Measurements from ENCODE around the gene CHRM5. TPM values are rescaled to one million over a fixed set of nuclear protein-coding genes. Genes with fewer than 3 reads are reported as not detected.

CHRM5 gene
- total RNA-seq, 1 donor, result not detected

- H3K27me3 ChIP-seq (ENCODE audit: insufficient read depth, low read length), result no peaks in the 10 kb centered on the region
- no peaks in the 10 kb centered on the region for H3K9me3 ChIP-seq (ENCODE audit: low read depth, low read length)
- no peak overlapping the region for H3K4me3 ChIP-seq (ENCODE audit: low read length)
- no peaks in the 10 kb centered on the region for H3K4me1 ChIP-seq (ENCODE audit: insufficient read depth, low read length)
Measured at GRCh38 chr15:34078900-34079299, 110.6 kb downstream of the CHRM5 start.

GRCh38 chr15:34079904-34080303, 111.6 kb downstream of the CHRM5 start:
- H3K4me3 ChIP-seq (ENCODE audit: low read length), result no peak overlapping the region
- no peaks in the 10 kb centered on the region for H3K27me3 ChIP-seq (ENCODE audit: insufficient read depth, low read length)
- no peaks in the 10 kb centered on the region for H3K9me3 ChIP-seq (ENCODE audit: low read depth, low read length)
- H3K4me1 ChIP-seq (ENCODE audit: insufficient read depth, low read length), result no peaks in the 10 kb centered on the region

- no peaks in the 10 kb centered on the region for H3K4me1 ChIP-seq (ENCODE audit: insufficient read depth, low read length)
- H3K9me3 ChIP-seq (ENCODE audit: low read depth, low read length), result no peaks in the 10 kb centered on the region
- H3K4me3 ChIP-seq (ENCODE audit: low read length), result no peak overlapping the region
- no peaks in the 10 kb centered on the region for H3K27me3 ChIP-seq (ENCODE audit: insufficient read depth, low read length)
Measured at GRCh38 chr15:34084086-34084485, 115.8 kb downstream of the CHRM5 start.

- H3K4me1 ChIP-seq (ENCODE audit: insufficient read depth, low read length), result no peaks in the 10 kb centered on the region
- no peaks in the 10 kb centered on the region for H3K27me3 ChIP-seq (ENCODE audit: insufficient read depth, low read length)
- H3K9me3 ChIP-seq (ENCODE audit: low read depth, low read length), result no peaks in the 10 kb centered on the region
- no peak overlapping the region for H3K4me3 ChIP-seq (ENCODE audit: low read length)
Measured at GRCh38 chr15:34085746-34086145, 117.4 kb downstream of the CHRM5 start.

- Histone ChIP-seq H3K4me3 (ENCODE audit: low read length) (no peak overlapping the region), H3K9me3 (ENCODE audit: low read depth, low read length) (no peaks in the 10 kb centered on the region), H3K27me3 (ENCODE audit: insufficient read depth, low read length) (no peaks in the 10 kb centered on the region), H3K4me1 (ENCODE audit: insufficient read depth, low read length) (peaks cover 27% of the 10 kb centered on the region)
Measured at GRCh38 chr15:34099914-34100313, 131.6 kb downstream of the CHRM5 start.

- peak within 1 kb of the TSS; percentile 99 for H3K4me3 ChIP-seq (ENCODE audit: low read length)
- H3K27me3 ChIP-seq (ENCODE audit: insufficient read depth, low read length), result no peaks in the 10 kb centered on the region
- H3K4me1 ChIP-seq (ENCODE audit: insufficient read depth, low read length), result peaks cover 27% of the 10 kb centered on the region
Measured at GRCh38 chr15:34101366-34102174, 133.3 kb downstream of the CHRM5 start, which contains the start of the genes EMC7 and PGBD4. TSS of gene EMC7 (minus strand) at chr15:34101862. CDS start at chr15:34101839, 23 bp downstream. TSS of gene PGBD4 (plus strand) at chr15:34102083. CDS start at chr15:34102532, 449 bp downstream.

GRCh38 chr15:34102175-34102925, 134.1 kb downstream of the CHRM5 start:
- Histone ChIP-seq H3K27me3 (ENCODE audit: insufficient read depth, low read length) (no peaks in the 10 kb centered on the region), H3K9me3 (ENCODE audit: low read depth, low read length) (no peaks in the 10 kb centered on the region), H3K4me1 (ENCODE audit: insufficient read depth, low read length) (peaks cover 27% of the 10 kb centered on the region), H3K4me3 (ENCODE audit: low read length) (peak overlapping the region; percentile 99)

More at GRCh38 chr15:34101366-34102174, 133.3 kb downstream of the CHRM5 start, which contains the start of the genes EMC7 and PGBD4:
- no peaks in the 10 kb centered on the region for H3K9me3 ChIP-seq (ENCODE audit: low read depth, low read length)

GRCh38 chr15:34106423-34106822, 138.1 kb downstream of the CHRM5 start:
- H3K4me1 ChIP-seq (ENCODE audit: insufficient read depth, low read length), result peaks cover 8% of the 10 kb centered on the region
- H3K4me3 ChIP-seq (ENCODE audit: low read length), result no peak overlapping the region
- no peaks in the 10 kb centered on the region for H3K27me3 ChIP-seq (ENCODE audit: insufficient read depth, low read length)
- H3K9me3 ChIP-seq (ENCODE audit: low read depth, low read length), result no peaks in the 10 kb centered on the region

- no peaks in the 10 kb centered on the region for H3K27me3 ChIP-seq (ENCODE audit: insufficient read depth, low read length)
- no peaks in the 10 kb centered on the region for H3K9me3 ChIP-seq (ENCODE audit: low read depth, low read length)
- H3K4me1 ChIP-seq (ENCODE audit: insufficient read depth, low read length), result peaks cover 6% of the 10 kb centered on the region
- H3K4me3 ChIP-seq (ENCODE audit: low read length), result no peak overlapping the region
Measured at GRCh38 chr15:34107315-34107714, 139.0 kb downstream of the CHRM5 start.

GRCh38 chr15:34109797-34110663, 141.7 kb downstream of the CHRM5 start:
- Histone ChIP-seq H3K4me1 (ENCODE audit: insufficient read depth, low read length) (no peaks in the 10 kb centered on the region), H3K4me3 (ENCODE audit: low read length) (no peak overlapping the region), H3K9me3 (ENCODE audit: low read depth, low read length) (no peaks in the 10 kb centered on the region), H3K27me3 (ENCODE audit: insufficient read depth, low read length) (no peaks in the 10 kb centered on the region)

GRCh38 chr15:34111488-34111887, 143.2 kb downstream of the CHRM5 start:
- no peaks in the 10 kb centered on the region for H3K9me3 ChIP-seq (ENCODE audit: low read depth, low read length)
- H3K4me3 ChIP-seq (ENCODE audit: low read length), result no peak overlapping the region
- no peaks in the 10 kb centered on the region for H3K27me3 ChIP-seq (ENCODE audit: insufficient read depth, low read length)
- no peaks in the 10 kb centered on the region for H3K4me1 ChIP-seq (ENCODE audit: insufficient read depth, low read length)

GRCh38 chr15:34114215-34114614, 145.9 kb downstream of the CHRM5 start:
- no peaks in the 10 kb centered on the region for H3K9me3 ChIP-seq (ENCODE audit: low read depth, low read length)
- H3K4me3 ChIP-seq (ENCODE audit: low read length), result no peak overlapping the region
- H3K27me3 ChIP-seq (ENCODE audit: insufficient read depth, low read length), result peaks cover 2% of the 10 kb centered on the region
- no peaks in the 10 kb centered on the region for H3K4me1 ChIP-seq (ENCODE audit: insufficient read depth, low read length)

GRCh38 chr15:34114739-34115138, 146.4 kb downstream of the CHRM5 start:
- no peaks in the 10 kb centered on the region for H3K9me3 ChIP-seq (ENCODE audit: low read depth, low read length)
- no peak overlapping the region for H3K4me3 ChIP-seq (ENCODE audit: low read length)
- peaks cover 2% of the 10 kb centered on the region for H3K27me3 ChIP-seq (ENCODE audit: insufficient read depth, low read length)
- no peaks in the 10 kb centered on the region for H3K4me1 ChIP-seq (ENCODE audit: insufficient read depth, low read length)

GRCh38 chr15:34116620-34117019, 148.3 kb downstream of the CHRM5 start:
- no peaks in the 10 kb centered on the region for H3K9me3 ChIP-seq (ENCODE audit: low read depth, low read length)
- H3K4me3 ChIP-seq (ENCODE audit: low read length), result no peak overlapping the region
- H3K27me3 ChIP-seq (ENCODE audit: insufficient read depth, low read length), result peaks cover 2% of the 10 kb centered on the region
- no peaks in the 10 kb centered on the region for H3K4me1 ChIP-seq (ENCODE audit: insufficient read depth, low read length)
